OCI-LY1 (cell line): ENCODE results near the gene HAUS1.

Source experiments
- H2AFZ ChIP-seq: fragments of 200-600 bp; sonication (generic), shearing (Covaris generic); 2 replicates; pipeline ENCODE4 v1.6.0; 2014; ENCODE audit warnings: antibody characterized with exemption, mild to moderate bottlenecking, low read length
- H3F3A ChIP-seq: fragments of 200-600 bp; sonication (generic), shearing (Covaris generic); 2 replicates; pipeline ENCODE4 v1.6.0; 2014; ENCODE audit warnings: mild to moderate bottlenecking, antibody characterized with exemption, low read length, moderate library complexity; ENCODE audit not compliant: insufficient read depth
- H3K27ac ChIP-seq: fragments of 200-600 bp; sonication (generic); 2 replicates; pipeline ENCODE4 v1.5.1; 2014; ENCODE audit warnings: low read length, mixed run types, mild to moderate bottlenecking, low read depth; ENCODE audit not compliant: poor library complexity, severe bottlenecking
- H3K27me3 ChIP-seq: fragments of 200-600 bp; sonication (generic); 2 replicates; pipeline ENCODE4 v1.6.0; 2014; ENCODE audit warnings: antibody characterized with exemption, mild to moderate bottlenecking, low read length, moderate library complexity; ENCODE audit not compliant: insufficient read depth
- H3K36me3 ChIP-seq: fragments of 200-600 bp; sonication (generic); 2 replicates; pipeline ENCODE4 v1.6.1; 2014; ENCODE audit warnings: mild to moderate bottlenecking, antibody characterized with exemption, low read length, moderate library complexity, mixed read lengths; ENCODE audit not compliant: insufficient read depth
- H3K4me1 ChIP-seq: fragments of 200-600 bp; sonication (generic); 2 replicates; pipeline ENCODE4 v1.5.1; 2014; ENCODE audit warnings: mild to moderate bottlenecking, low read length, moderate library complexity; ENCODE audit not compliant: insufficient read depth, severe bottlenecking
- H3K4me2 ChIP-seq: fragments of 200-600 bp; sonication (generic), shearing (Covaris generic); 2 replicates; pipeline ENCODE4 v1.6.1; 2014; ENCODE audit warnings: low read length
- H3K4me3 ChIP-seq: fragments of 200-600 bp; sonication (generic); 2 replicates; pipeline ENCODE4 v1.5.1; 2014; ENCODE audit warnings: low read length, low read depth, mild to moderate bottlenecking, mixed read lengths; ENCODE audit not compliant: poor library complexity, severe bottlenecking
- H3K79me2 ChIP-seq: fragments of 200-600 bp; shearing (Covaris generic); 2 replicates; pipeline ENCODE4 v1.6.1; 2016; ENCODE audit warnings: mixed run types, low read length, mixed read lengths; ENCODE audit not compliant: insufficient read depth
- H3K9ac ChIP-seq: fragments of 200-600 bp; sonication (generic), shearing (Covaris generic); 2 replicates; pipeline ENCODE4 v1.6.1; 2014; ENCODE audit warnings: mild to moderate bottlenecking, low read length, mixed read lengths
- H3K9me2 ChIP-seq: fragments of 200-600 bp; sonication (generic), shearing (Covaris generic); 2 replicates; pipeline ENCODE4 v1.6.1; 2014; ENCODE audit warnings: low read depth, mild to moderate bottlenecking, low read length, mixed read lengths
- H3K9me3 ChIP-seq: fragments of 200-600 bp; shearing (Covaris generic); 2 replicates; pipeline ENCODE4 v1.6.1; 2014; ENCODE audit warnings: low read length, mixed read lengths
- H4K20me1 ChIP-seq: fragments of 200-600 bp; sonication (generic), shearing (Covaris generic); 2 replicates; pipeline ENCODE4 v1.6.0; 2016; ENCODE audit warnings: mild to moderate bottlenecking, low read length; ENCODE audit not compliant: insufficient read depth
- CTCF ChIP-seq: fragments of 200-600 bp; sonication (generic), shearing (Covaris generic); IDR thresholded peaks from 2 replicates; pipeline ENCODE4 v1.5.1; 2017; ENCODE audit warnings: mild to moderate bottlenecking, antibody characterized with exemption, low read length, moderate library complexity, mixed read lengths
- EZH2 ChIP-seq: fragments of 200-600 bp; sonication (generic), shearing (Covaris generic); IDR thresholded peaks from 2 replicates; pipeline ENCODE4 v1.8.0; 2017; ENCODE audit warnings: borderline replicate concordance, mixed run types, mild to moderate bottlenecking, antibody characterized with exemption, low read length, moderate library complexity, mixed read lengths

The HAUS1 gene

DNA sequence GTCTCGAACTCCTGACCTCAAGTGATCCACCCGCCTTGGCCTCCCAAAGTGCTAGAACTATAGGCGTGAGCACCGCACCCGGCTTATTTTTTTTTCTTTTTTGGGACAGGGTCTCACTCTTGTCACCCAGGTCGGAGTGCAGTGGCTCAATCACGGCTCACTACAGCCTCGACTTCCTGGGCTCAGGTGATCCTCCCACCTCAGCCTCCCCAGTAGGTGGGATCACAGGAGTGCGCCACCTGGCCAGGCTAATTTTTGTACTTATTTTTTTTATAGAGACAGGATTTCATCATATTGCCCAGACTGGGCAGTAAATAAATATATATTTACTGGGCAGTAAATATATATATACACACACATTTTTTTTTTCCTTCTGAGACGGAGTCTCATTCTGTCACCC lies 8.7 kb upstream of the HAUS1 start:
- Histone ChIP-seq H3K9me3 (no peaks in the 10 kb centered on the region), H4K20me1 (peaks cover 2% of the 10 kb centered on the region; the same call in 1 of the 2 replicates), H3K79me2 (peaks cover 62% of the 10 kb centered on the region), H3K9ac (no peak overlapping the region), H3F3A (no peaks in the 10 kb centered on the region), H3K27ac (no peak overlapping the region), H3K4me2 (no peak overlapping the region), H3K27me3 (no peaks in the 10 kb centered on the region), H3K4me3 (no peak overlapping the region), H2AFZ (no peak overlapping the region), H3K9me2 (no peaks in the 10 kb centered on the region), H3K4me1 (peaks cover 30% of the 10 kb centered on the region), H3K36me3 (peaks cover 60% of the 10 kb centered on the region)
- TF ChIP-seq CTCF = no peak
- no peak for TF ChIP-seq EZH2

GRCh38 chr18:46096651-46097300 lies 7.4 kb upstream of the HAUS1 start:
- Histone ChIP-seq H3K9me2 (no peaks in the 10 kb centered on the region), H3K27me3 (no peaks in the 10 kb centered on the region), H2AFZ (no peak overlapping the region), H3K79me2 (peaks cover 56% of the 10 kb centered on the region), H3K36me3 (peaks cover 47% of the 10 kb centered on the region), H3K4me3 (peak overlapping the region; percentile 99), H3F3A (no peaks in the 10 kb centered on the region), H3K4me1 (peaks cover 30% of the 10 kb centered on the region), H3K9me3 (no peaks in the 10 kb centered on the region), H3K9ac (peak overlapping the region; percentile 98), H4K20me1 (peaks cover 2% of the 10 kb centered on the region; the same call in 1 of the 2 replicates), H3K27ac (peak overlapping the region; percentile 86), H3K4me2 (peak overlapping the region; percentile 92)
- TF ChIP-seq EZH2 = no peak
- TF ChIP-seq CTCF = no peak

DNA sequence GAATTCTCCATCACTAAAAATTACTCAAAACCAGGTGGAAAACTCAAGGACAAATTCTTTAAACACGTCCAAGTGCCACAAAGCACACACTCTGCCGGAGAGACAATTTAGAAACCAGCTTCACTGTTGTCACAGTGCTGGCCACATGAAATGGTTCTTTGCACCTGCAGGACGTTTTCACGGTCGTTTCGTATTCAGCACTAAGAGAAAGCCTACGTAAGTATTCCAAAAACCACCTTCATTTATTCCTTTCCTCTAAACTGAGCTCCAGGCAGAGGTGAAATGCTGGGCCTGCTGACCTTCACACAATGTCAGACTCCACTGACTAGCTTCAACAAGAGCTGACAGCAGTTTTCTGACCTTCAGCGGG lies 6.8 kb upstream of the HAUS1 start:
- Histone ChIP-seq H3K9me3 (no peaks in the 10 kb centered on the region), H3K79me2 (peaks cover 53% of the 10 kb centered on the region), H3K36me3 (peaks cover 42% of the 10 kb centered on the region), H3K4me2 (peak overlapping the region; percentile 92), H3K9ac (peak overlapping the region; percentile 98), H3K9me2 (no peaks in the 10 kb centered on the region), H4K20me1 (peaks cover 2% of the 10 kb centered on the region; the same call in 1 of the 2 replicates), H3F3A (no peaks in the 10 kb centered on the region), H3K4me1 (peaks cover 30% of the 10 kb centered on the region), H2AFZ (no peak overlapping the region), H3K27me3 (no peaks in the 10 kb centered on the region), H3K4me3 (peak overlapping the region; percentile 99), H3K27ac (peak overlapping the region; percentile 86)
- TF ChIP-seq CTCF (no peak), EZH2 (no peak)
